Effector memory CD4-positive, alpha-beta T cell (primary cell): Measurements from ENCODE around the gene AGBL1.
"Not testable (repeated sequence)": the region's sequence is repeated elsewhere in the genome, so short reads cannot be mapped to it uniquely, and the experiment has no call there.

Experiments used
- DNase-seq, 3 donors: peaks; one replicate each; pipeline ENCODE4 v3.0.0-alpha.2; 2020
- H3K27ac ChIP-seq: 2 replicates; pipeline ENCODE4 v1.7.0; 2013; ENCODE audit warnings: mild to moderate bottlenecking, low read length, moderate library complexity; ENCODE audit not compliant: insufficient read depth, poor library complexity, severe bottlenecking
- H3K27me3 ChIP-seq: replicated peaks from 2 replicates; pipeline ENCODE4 v1.7.0; 2013; ENCODE audit warnings: mild to moderate bottlenecking, low read length; ENCODE audit not compliant: insufficient read depth, control insufficient read depth, poor library complexity, severe bottlenecking
- H3K36me3 ChIP-seq: 2 replicates; pipeline ENCODE4 v1.7.0; 2013; ENCODE audit warnings: mild to moderate bottlenecking, low read length, moderate library complexity; ENCODE audit not compliant: control insufficient read depth, insufficient read depth
- H3K4me1 ChIP-seq: 2 replicates; pipeline ENCODE4 v1.7.0; 2013; ENCODE audit warnings: low read length, mild to moderate bottlenecking; ENCODE audit not compliant: control insufficient read depth, insufficient read depth, poor library complexity, severe bottlenecking
- H3K4me3 ChIP-seq: 2 replicates; pipeline ENCODE4 v1.7.0; 2013; ENCODE audit warnings: low read length, low read depth, mild to moderate bottlenecking; ENCODE audit not compliant: insufficient read depth, poor library complexity, severe bottlenecking
- H3K9me3 ChIP-seq: 2 replicates; pipeline ENCODE4 v1.7.0; 2013; ENCODE audit warnings: mild to moderate bottlenecking, low read length, moderate library complexity; ENCODE audit not compliant: control insufficient read depth

Gene AGBL1

GRCh38 chr15:86973284-86973844, 893.7 kb downstream of the AGBL1 start:
- no peak for DNase-seq
- Histone ChIP-seq H3K27me3 (no peaks in the 10 kb centered on the region), H3K4me3 (no peak overlapping the region), H3K36me3 (no peaks in the 10 kb centered on the region), H3K9me3 (no peaks in the 10 kb centered on the region), H3K4me1 (no peaks in the 10 kb centered on the region), H3K27ac (no peak overlapping the region)

GRCh38 chr15:86988033-86988432, 908.4 kb downstream of the AGBL1 start:
- Histone ChIP-seq H3K4me3 (no peak overlapping the region), H3K36me3 (no peaks in the 10 kb centered on the region), H3K27ac (no peak overlapping the region), H3K4me1 (no peaks in the 10 kb centered on the region), H3K9me3 (no peaks in the 10 kb centered on the region), H3K27me3 (no peaks in the 10 kb centered on the region)
- no peak for DNase-seq

- Histone ChIP-seq H3K36me3 (no peaks in the 10 kb centered on the region), H3K4me3 (no peak overlapping the region), H3K27me3 (no peaks in the 10 kb centered on the region), H3K27ac (no peak overlapping the region), H3K4me1 (no peaks in the 10 kb centered on the region), H3K9me3 (no peaks in the 10 kb centered on the region)
- no peak for DNase-seq
These were observed 942.1 kb downstream of the AGBL1 start for GRCh38 chr15:87021751-87022150.

GRCh38 chr15:87031540-87032230, 952.0 kb downstream of the AGBL1 start:
- Histone ChIP-seq H3K4me3 (no peak overlapping the region), H3K27me3 (no peaks in the 10 kb centered on the region), H3K27ac (no peak overlapping the region), H3K4me1 (no peaks in the 10 kb centered on the region), H3K9me3 (no peaks in the 10 kb centered on the region), H3K36me3 (no peaks in the 10 kb centered on the region)
- no peak for DNase-seq

GRCh38 chr15:87032295-87032694, 952.6 kb downstream of the AGBL1 start:
- H3K36me3 ChIP-seq, result no peaks in the 10 kb centered on the region
- DNase-seq, result no peak
- no peaks in the 10 kb centered on the region for H3K9me3 ChIP-seq
- H3K27me3 ChIP-seq, result no peaks in the 10 kb centered on the region
- no peak overlapping the region for H3K4me3 ChIP-seq
- no peak overlapping the region for H3K27ac ChIP-seq
- H3K4me1 ChIP-seq, result no peaks in the 10 kb centered on the region

GRCh38 chr15:87033056-87033455, 953.4 kb downstream of the AGBL1 start:
- no peak overlapping the region for H3K4me3 ChIP-seq
- H3K27ac ChIP-seq, result no peak overlapping the region
- no peaks in the 10 kb centered on the region for H3K9me3 ChIP-seq
- no peaks in the 10 kb centered on the region for H3K27me3 ChIP-seq
- H3K36me3 ChIP-seq, result no peaks in the 10 kb centered on the region
- DNase-seq, result no peak
- no peaks in the 10 kb centered on the region for H3K4me1 ChIP-seq

- Histone ChIP-seq H3K27ac (no peak overlapping the region), H3K9me3 (no peaks in the 10 kb centered on the region), H3K36me3 (no peaks in the 10 kb centered on the region), H3K4me3 (no peak overlapping the region), H3K4me1 (no peaks in the 10 kb centered on the region), H3K27me3 (no peaks in the 10 kb centered on the region)
- DNase-seq, result no peak
These were observed 955.2 kb downstream of the AGBL1 start for GRCh38 chr15:87034886-87035285.

- H3K27me3 ChIP-seq, result no peaks in the 10 kb centered on the region
- DNase-seq, result no peak
- no peak overlapping the region for H3K4me3 ChIP-seq
- no peaks in the 10 kb centered on the region for H3K4me1 ChIP-seq
- no peaks in the 10 kb centered on the region for H3K36me3 ChIP-seq
- H3K27ac ChIP-seq, result no peak overlapping the region
- H3K9me3 ChIP-seq, result no peaks in the 10 kb centered on the region
These were observed 958.7 kb downstream of the AGBL1 start for GRCh38 chr15:87038404-87038803.

GRCh38 chr15:87042619-87043018, 962.9 kb downstream of the AGBL1 start:
- DNase-seq, H3K27me3 ChIP-seq, H3K9me3 ChIP-seq, H3K4me1 ChIP-seq, H3K4me3 ChIP-seq, H3K27ac ChIP-seq, H3K36me3 ChIP-seq: not testable (repeated sequence)

GRCh38 chr15:87045746-87046145, 966.1 kb downstream of the AGBL1 start:
- Histone ChIP-seq H3K27me3 (no peaks in the 10 kb centered on the region), H3K27ac (no peak overlapping the region), H3K4me3 (no peak overlapping the region), H3K4me1 (no peaks in the 10 kb centered on the region), H3K36me3 (no peaks in the 10 kb centered on the region), H3K9me3 (no peaks in the 10 kb centered on the region)
- no peak for DNase-seq
